Uterus (tissue), 4 donors: ENCODE results near the gene ITPKC. TPM values are rescaled to one million over a fixed set of nuclear protein-coding genes. Genes with fewer than 3 reads are reported as not detected.

Experiments
- DNase-seq, 2 donors: peaks; one replicate each; pipeline ENCODE4 v3.0.0-alpha.2; 2019 to 2020
- H3K27ac ChIP-seq, 2 donors: fragments of 200-600 bp; sonication (generic); 1 replicate in 1 of 2; 2 replicates in 1 of 2; pipeline ENCODE4 v1.5.1; 2016 to 2018
- H3K27me3 ChIP-seq, 2 donors: fragments of 200-600 bp; sonication (generic); one replicate each; pipeline ENCODE4 v1.5.1; 2018 to 2019; ENCODE audit warnings: control low read depth in 1 of 2
- H3K36me3 ChIP-seq, 2 donors: fragments of 200-600 bp; sonication (generic); one replicate each; pipeline ENCODE4 v1.5.1; 2019; ENCODE audit warnings: control low read depth in 1 of 2
- H3K4me1 ChIP-seq, 2 donors: fragments of 200-600 bp; sonication (generic); one replicate each; pipeline ENCODE4 v1.5.1; 2018 to 2019; ENCODE audit warnings: control low read depth in 1 of 2
- H3K4me3 ChIP-seq, 2 donors: fragments of 200-600 bp; sonication (generic); 1 replicate in 1 of 2; 2 replicates in 1 of 2; pipeline ENCODE4 v1.5.1; 2018 to 2019; ENCODE audit warnings: mild to moderate bottlenecking in 1 of 2
- H3K9me3 ChIP-seq, 2 donors: fragments of 200-600 bp; sonication (generic); one replicate each; pipeline ENCODE4 v1.5.1; 2019; ENCODE audit warnings: control low read depth in 1 of 2
- CTCF ChIP-seq, 4 experiments: fragments of 200-600 bp in 2 of 4; fragments of 450-650 bp in 2 of 4; sonication (generic) in 2 of 4; IDR thresholded peaks; one replicate each; pipeline ENCODE4 v1.5.1; 2016 to 2019; ENCODE audit warnings: antibody characterized with exemption in 4 of 4, mild to moderate bottlenecking in 2 of 4, moderate library complexity in 1 of 4
- POLR2A ChIP-seq, 2 donors: fragments of 450-650 bp; IDR thresholded peaks; one replicate each; pipeline ENCODE4 v1.6.1; 2016; ENCODE audit warnings: antibody characterized with exemption in 2 of 2, mild to moderate bottlenecking in 1 of 2, moderate library complexity in 1 of 2
- intact Hi-C: fragments of 100-400 bp; cut with DNase I; formaldehyde crosslinking; loops from one replicate; pipeline ENCODE4 v1.15.1; 2023; ENCODE audit warnings: low total_unique reads
- total RNA-seq, 4 donors: library from RNA; depleted of rRNA in 3 of 4; stranded (reverse); fragments of >200 nt in 3 of 4; gene quantifications; one replicate each; pipeline versions ENCODE4 v1.1.0 to v1.2.4, GENCODE V29; 2014 to 2023
- donor health status: DM: yes; HTN: yes; CAD: no.

ITPKC gene
- total RNA-seq, 4 donors from 2014 or later, result 14.4 to 41.5 (median 22.8) TPM

- DNase-seq, result no peak
- Histone ChIP-seq H3K4me1 (no peaks in the 10 kb centered on the region), H3K4me3 (no peak overlapping the region), H3K27ac (no peak overlapping the region), H3K27me3 (no peaks in the 10 kb centered on the region), H3K9me3 (no peaks in the 10 kb centered on the region), H3K36me3 (no peaks in the 10 kb centered on the region)
- no peak for TF ChIP-seq POLR2A (IDR thresholded peaks at IDR 0.05)
- TF ChIP-seq CTCF (IDR thresholded peaks at IDR 0.05), result no peak
- intact Hi-C loops, result no loop called here
Measured at GRCh38 chr19:40672573-40673299, 44.2 kb upstream of the ITPKC start.

DNA sequence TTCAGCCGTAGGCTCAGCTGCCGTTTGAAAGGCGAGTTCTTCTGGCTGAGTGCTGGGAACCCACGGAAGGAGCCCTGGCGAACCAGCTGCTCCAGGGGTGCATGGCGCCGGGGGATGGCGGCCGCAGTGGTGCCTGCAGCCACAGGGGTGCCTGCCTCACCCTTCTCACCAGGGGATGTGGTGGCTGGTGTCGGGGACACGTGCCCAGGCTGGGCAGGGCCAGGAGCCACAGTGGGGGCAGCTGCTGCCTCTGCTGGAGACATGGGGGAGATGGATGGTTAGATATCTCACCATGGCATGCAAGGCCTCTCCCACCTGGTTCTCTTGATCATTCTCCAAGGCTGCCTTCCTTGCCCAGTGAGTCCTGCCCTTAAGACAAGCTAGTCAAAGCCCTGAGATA is 43.5 kb upstream of the ITPKC start:
- H3K27ac ChIP-seq, result no peak overlapping the region
- TF ChIP-seq CTCF (IDR thresholded peaks at IDR 0.05) (no peak), POLR2A (IDR thresholded peaks at IDR 0.05) (no peak)
- DNase-seq, result no peak
- no peaks in the 10 kb centered on the region for H3K27me3 ChIP-seq
- no peaks in the 10 kb centered on the region for H3K4me1 ChIP-seq
- H3K36me3 ChIP-seq, result no peaks in the 10 kb centered on the region
- H3K4me3 ChIP-seq, result no peak overlapping the region
- intact Hi-C loops, result no loop called here
- H3K9me3 ChIP-seq, result no peaks in the 10 kb centered on the region

DNA sequence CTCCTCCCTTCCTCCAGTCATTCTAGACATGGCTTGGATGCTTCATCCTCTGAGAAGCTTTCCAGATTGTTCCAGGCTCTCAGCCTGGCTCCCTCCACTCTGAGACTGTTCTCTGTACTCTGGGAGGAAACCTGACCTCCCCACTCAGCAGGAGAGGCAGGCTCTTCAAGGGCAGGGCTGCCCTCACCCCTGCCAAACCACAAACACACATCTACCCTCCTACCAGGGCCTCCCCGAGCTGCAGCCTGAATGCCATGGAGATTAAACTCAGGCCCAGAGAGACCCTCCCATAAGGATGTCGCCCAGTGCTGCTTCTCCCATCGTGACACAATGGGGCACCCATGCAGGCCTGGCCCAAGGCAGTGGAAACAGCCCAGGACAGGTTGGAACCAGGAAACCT is 42.6 kb upstream of the ITPKC start:
- no peak overlapping the region for H3K27ac ChIP-seq
- H3K4me3 ChIP-seq, result no peak overlapping the region
- H3K9me3 ChIP-seq, result no peaks in the 10 kb centered on the region
- no peaks in the 10 kb centered on the region for H3K4me1 ChIP-seq
- H3K36me3 ChIP-seq, result no peaks in the 10 kb centered on the region
- H3K27me3 ChIP-seq, result no peaks in the 10 kb centered on the region
- no peak for TF ChIP-seq POLR2A (IDR thresholded peaks at IDR 0.05)
- TF ChIP-seq CTCF (IDR thresholded peaks at IDR 0.05), result no peak
- intact Hi-C loops, result no loop called here
- no peak for DNase-seq

- H3K4me1 ChIP-seq, result no peaks in the 10 kb centered on the region
- TF ChIP-seq POLR2A (IDR thresholded peaks at IDR 0.05), result no peak
- TF ChIP-seq CTCF (IDR thresholded peaks at IDR 0.05), result no peak
- no peak overlapping the region for H3K27ac ChIP-seq
- H3K36me3 ChIP-seq, result no peaks in the 10 kb centered on the region
- no peaks in the 10 kb centered on the region for H3K27me3 ChIP-seq
- H3K4me3 ChIP-seq, result no peak overlapping the region
- intact Hi-C loops, result no loop called here
- DNase-seq, result no peak
- no peaks in the 10 kb centered on the region for H3K9me3 ChIP-seq
Measured at GRCh38 chr19:40677156-40677555, 39.8 kb upstream of the ITPKC start.

DNA sequence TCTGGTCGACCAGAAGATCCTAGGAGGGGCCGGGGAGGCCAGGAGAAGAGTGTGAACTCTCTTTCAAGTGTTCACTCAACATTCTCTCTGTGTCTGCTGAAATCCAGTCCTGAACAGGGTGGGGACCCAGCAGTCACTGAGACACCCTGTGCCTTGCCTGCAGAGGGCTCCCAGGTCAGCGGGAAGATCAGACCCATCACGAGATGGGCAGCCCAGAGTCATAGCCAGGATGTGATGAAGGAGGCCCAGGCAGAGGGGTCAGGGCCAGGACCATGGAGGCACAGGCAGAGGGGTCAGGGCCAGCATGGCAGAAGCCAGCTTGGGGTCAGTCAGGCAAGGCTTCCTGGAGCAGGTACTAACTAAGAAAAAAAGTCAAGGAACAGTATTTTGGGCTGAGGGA is 35.9 kb upstream of the ITPKC start:
- TF ChIP-seq POLR2A (IDR thresholded peaks at IDR 0.05), result no peak
- TF ChIP-seq CTCF (IDR thresholded peaks at IDR 0.05), result no peak
- Histone ChIP-seq H3K27me3 (no peaks in the 10 kb centered on the region), H3K9me3 (no peaks in the 10 kb centered on the region), H3K36me3 (no peaks in the 10 kb centered on the region), H3K4me3 (no peak overlapping the region), H3K27ac (no peak overlapping the region), H3K4me1 (no peaks in the 10 kb centered on the region)
- intact Hi-C loops, result no loop called here
- no peak for DNase-seq
